K562 (cell line): ENCODE measurements around the gene KDF1.

ENCODE experiments used
- CHD1 ChIP-seq: fragments of 200-600 bp; sonication (generic); IDR thresholded peaks from one replicate; pipeline ENCODE4 v1.6.1; 2012; ENCODE audit warnings: mild to moderate bottlenecking, moderate library complexity, low read length, inconsistent platforms
- ELF1 ChIP-seq: fragments of 200-800 bp; sonication (Bioruptor generic); IDR thresholded peaks from 2 replicates; pipeline ENCODE4 v1.6.1; 2016; ENCODE audit warnings: missing genetic modification characterization, missing compliant biosample characterization
- EZH2 ChIP-seq: IDR thresholded peaks from 2 replicates; pipeline ENCODE4 v1.6.1; 2012; ENCODE audit warnings: low read depth, mild to moderate bottlenecking, inconsistent platforms, low read length, borderline replicate concordance
- JUN ChIP-seq, 2 experiments: sonication (generic) in 1 of 2; formaldehyde crosslinking in 1 of 2; IDR thresholded peaks; 2 replicates each; pipeline versions ENCODE4 v1.6.1 to v1.8.0; 2012 to 2022; ENCODE audit warnings: borderline replicate concordance in 2 of 2, mild to moderate bottlenecking in 2 of 2, improper control_type of control experiment in 1 of 2, low read depth in 1 of 2, low read length in 1 of 2, missing genetic modification reagents in 1 of 2
- KDM1A ChIP-seq, 2 experiments: fragments of 450-650 bp; IDR thresholded peaks; 2 replicates each; pipeline ENCODE4 v1.6.1; 2016; ENCODE audit warnings: mild to moderate bottlenecking in 2 of 2
- RAD21 ChIP-seq, 2 experiments: fragments of 250-450 bp in 1 of 2; fragments of 450-650 bp in 1 of 2; sonication (Bioruptor Pico) in 1 of 2; formaldehyde crosslinking in 1 of 2; IDR thresholded peaks in 1 of 2; conservative IDR thresholded peaks in 1 of 2; 2 replicates each; pipeline versions ENCODE4 v1.4.0 to v1.8.0; 2020 to 2022; ENCODE audit warnings: mild to moderate bottlenecking in 2 of 2, moderate library complexity in 1 of 2
- SAFB2 ChIP-seq: fragments of 200-400 bp; formaldehyde crosslinking; IDR thresholded peaks from 2 replicates; pipeline ENCODE4 v1.6.1; 2018; ENCODE audit warnings: borderline replicate concordance, low read length, low read depth, moderate library complexity; ENCODE audit not compliant: severe bottlenecking
- SP2 ChIP-seq: IDR thresholded peaks from 2 replicates; pipeline ENCODE4 v1.6.1; 2011; ENCODE audit warnings: mild to moderate bottlenecking, low read depth, low read length, moderate library complexity; ENCODE audit not compliant: poor library complexity, severe bottlenecking; ENCODE audit errors: extremely low read depth
- USF2 ChIP-seq: sonication (generic); formaldehyde crosslinking; IDR thresholded peaks from 2 replicates; pipeline ENCODE4 v1.5.0; 2020; ENCODE audit warnings: missing genetic modification reagents
- ZNF717 ChIP-seq: fragments of 250-450 bp; sonication (Bioruptor Pico); IDR thresholded peaks from 2 replicates; pipeline ENCODE4 v1.5.0; 2021
- ZNF766 ChIP-seq: fragments of 200-800 bp; sonication (Bioruptor generic); conservative IDR thresholded peaks from 2 replicates; pipeline ENCODE4 v1.6.1; 2016; ENCODE audit warnings: missing genetic modification characterization, missing compliant biosample characterization
- TF ChIP-seq, protein P1 (sequence below), 3 experiments: IDR thresholded peaks in 2 of 3; conservative IDR thresholded peaks in 1 of 3; 2 replicates each; pipeline ENCODE4 v1.5.1; 2011 to 2012; ENCODE audit warnings: low read length in 3 of 3, mild to moderate bottlenecking in 3 of 3, control low read depth in 2 of 3, improper control_type of control experiment in 1 of 3, inconsistent platforms in 1 of 3, low read depth in 1 of 3, mixed read lengths in 1 of 3, moderate library complexity in 1 of 3; ENCODE audit not compliant: insufficient read depth in 2 of 3

GRCh38 chr1:26911399-26912146 is 48.7 kb downstream of the KDF1 start:
- TF ChIP-seq KDM1A (IDR thresholded peaks at IDR 0.05) (no peak), RAD21 (CRISPR knock-in tag; conservative IDR thresholded peaks at IDR 0.05 in 1 of 2, IDR thresholded peaks at IDR 0.05 in 1 of 2) (no peak), ZNF717 (CRISPR knock-in tag) (no peak), ELF1 (tag) (no peak), EZH2 (no peak), JUN (IDR thresholded peaks at IDR 0.05; ENCODE audit: borderline replicate concordance, low read depth, low read length) (no peak), JUN (CRISPR knock-in tag; IDR thresholded peaks at IDR 0.05; ENCODE audit: borderline replicate concordance) (no peak), SAFB2 (no peak), CHD1 (no peak), ZNF766 (CRISPR knock-in tag) (no peak), USF2 (CRISPR knock-in tag) (no peak), SP2 (no peak)
- TF ChIP-seq, protein P1, sequence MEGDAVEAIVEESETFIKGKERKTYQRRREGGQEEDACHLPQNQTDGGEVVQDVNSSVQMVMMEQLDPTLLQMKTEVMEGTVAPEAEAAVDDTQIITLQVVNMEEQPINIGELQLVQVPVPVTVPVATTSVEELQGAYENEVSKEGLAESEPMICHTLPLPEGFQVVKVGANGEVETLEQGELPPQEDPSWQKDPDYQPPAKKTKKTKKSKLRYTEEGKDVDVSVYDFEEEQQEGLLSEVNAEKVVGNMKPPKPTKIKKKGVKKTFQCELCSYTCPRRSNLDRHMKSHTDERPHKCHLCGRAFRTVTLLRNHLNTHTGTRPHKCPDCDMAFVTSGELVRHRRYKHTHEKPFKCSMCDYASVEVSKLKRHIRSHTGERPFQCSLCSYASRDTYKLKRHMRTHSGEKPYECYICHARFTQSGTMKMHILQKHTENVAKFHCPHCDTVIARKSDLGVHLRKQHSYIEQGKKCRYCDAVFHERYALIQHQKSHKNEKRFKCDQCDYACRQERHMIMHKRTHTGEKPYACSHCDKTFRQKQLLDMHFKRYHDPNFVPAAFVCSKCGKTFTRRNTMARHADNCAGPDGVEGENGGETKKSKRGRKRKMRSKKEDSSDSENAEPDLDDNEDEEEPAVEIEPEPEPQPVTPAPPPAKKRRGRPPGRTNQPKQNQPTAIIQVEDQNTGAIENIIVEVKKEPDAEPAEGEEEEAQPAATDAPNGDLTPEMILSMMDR (IDR thresholded peaks at IDR 0.05 in 2 of 3, conservative IDR thresholded peaks at IDR 0.05 in 1 of 3; ENCODE audit: insufficient read depth in 2 of 3, low read depth in 1 of 3, low read length in 3 of 3), result no peak
